Ishikawa (cell line): ENCODE measurements around the gene KCNB1.

ENCODE experiments used
- CEBPB ChIP-seq: IDR thresholded peaks from 2 replicates; pipeline ENCODE4 v1.6.1; 2012
- CREB1 ChIP-seq: IDR thresholded peaks from 2 replicates; pipeline ENCODE4 v1.6.1; 2012; ENCODE audit warnings: low read depth
- EGR1 ChIP-seq: IDR thresholded peaks from 2 replicates; pipeline ENCODE4 v1.6.1; 2012
- EP300 ChIP-seq: IDR thresholded peaks from 2 replicates; pipeline ENCODE4 v1.6.1; 2012; ENCODE audit warnings: borderline replicate concordance
- FOXM1 ChIP-seq: IDR thresholded peaks from 2 replicates; pipeline ENCODE4 v1.6.1; 2012; ENCODE audit warnings: low read depth, borderline replicate concordance
- NFIC ChIP-seq: IDR thresholded peaks from 2 replicates; pipeline ENCODE4 v1.6.1; 2012
- RAD21 ChIP-seq: IDR thresholded peaks from 2 replicates; pipeline ENCODE4 v1.6.1; 2012; ENCODE audit warnings: low read depth
- TAF1 ChIP-seq: IDR thresholded peaks from 2 replicates; pipeline ENCODE4 v1.6.1; 2012; ENCODE audit warnings: low read depth, mild to moderate bottlenecking
- TCF12 ChIP-seq: IDR thresholded peaks from 2 replicates; pipeline ENCODE4 v1.6.1; 2012; ENCODE audit warnings: low read depth
- TEAD4 ChIP-seq: IDR thresholded peaks from 2 replicates; pipeline ENCODE4 v1.6.1; 2012
- YY1 ChIP-seq: IDR thresholded peaks from 2 replicates; pipeline ENCODE4 v1.6.1; 2012; ENCODE audit warnings: low read depth
- ZBTB7A ChIP-seq: IDR thresholded peaks from 2 replicates; pipeline ENCODE4 v1.6.1; 2012; ENCODE audit warnings: low read depth
- TF ChIP-seq, protein P1 (sequence below): IDR thresholded peaks from 2 replicates; pipeline ENCODE4 v1.6.1; 2012; ENCODE audit warnings: low read depth, mild to moderate bottlenecking
- TF ChIP-seq, protein P2 (sequence below): IDR thresholded peaks from 2 replicates; pipeline ENCODE4 v1.6.1; 2012
- TF ChIP-seq, protein P3 (sequence below): IDR thresholded peaks from 2 replicates; pipeline ENCODE4 v1.6.1; 2012

The KCNB1 gene

DNA sequence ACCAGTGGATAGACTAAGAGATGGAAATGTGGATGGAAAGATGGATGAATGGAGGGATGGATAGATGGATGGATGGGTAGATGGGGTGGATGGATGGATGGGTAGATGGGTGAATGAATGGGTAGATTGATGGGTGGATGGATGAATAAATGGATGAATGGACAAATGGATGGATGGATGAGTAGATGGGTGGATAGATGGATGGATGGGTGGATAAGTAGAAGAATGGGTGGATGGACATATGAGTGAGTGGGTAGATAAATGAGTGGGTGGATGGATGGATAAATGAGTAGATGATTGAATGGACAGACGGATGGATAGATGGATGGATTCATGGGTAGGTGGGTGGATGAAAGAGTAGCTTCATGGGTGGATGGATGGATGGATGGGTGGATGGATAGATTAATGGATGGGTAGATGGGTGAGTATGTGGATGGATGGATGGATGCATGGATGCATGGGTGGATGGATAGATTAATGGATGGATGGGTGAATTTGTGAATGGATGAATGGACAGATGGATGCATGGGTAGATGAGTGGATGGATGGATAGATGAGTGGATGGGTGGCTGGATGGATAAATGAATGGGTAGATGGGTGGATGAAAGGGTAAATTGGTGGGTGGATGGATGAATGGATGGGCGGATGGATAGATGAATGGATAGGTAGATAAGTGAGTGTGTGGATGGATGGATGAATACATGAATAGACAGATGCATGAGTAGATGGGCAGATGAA is 29.5 kb upstream of the KCNB1 start:
- TF ChIP-seq TCF12 (no peak), NFIC (no peak), ZBTB7A (no peak), CREB1 (no peak), TAF1 (no peak), CEBPB (no peak), RAD21 (no peak), EP300 (no peak), TEAD4 (no peak), EGR1 (no peak), FOXM1 (no peak)
- TF ChIP-seq, protein P1, sequence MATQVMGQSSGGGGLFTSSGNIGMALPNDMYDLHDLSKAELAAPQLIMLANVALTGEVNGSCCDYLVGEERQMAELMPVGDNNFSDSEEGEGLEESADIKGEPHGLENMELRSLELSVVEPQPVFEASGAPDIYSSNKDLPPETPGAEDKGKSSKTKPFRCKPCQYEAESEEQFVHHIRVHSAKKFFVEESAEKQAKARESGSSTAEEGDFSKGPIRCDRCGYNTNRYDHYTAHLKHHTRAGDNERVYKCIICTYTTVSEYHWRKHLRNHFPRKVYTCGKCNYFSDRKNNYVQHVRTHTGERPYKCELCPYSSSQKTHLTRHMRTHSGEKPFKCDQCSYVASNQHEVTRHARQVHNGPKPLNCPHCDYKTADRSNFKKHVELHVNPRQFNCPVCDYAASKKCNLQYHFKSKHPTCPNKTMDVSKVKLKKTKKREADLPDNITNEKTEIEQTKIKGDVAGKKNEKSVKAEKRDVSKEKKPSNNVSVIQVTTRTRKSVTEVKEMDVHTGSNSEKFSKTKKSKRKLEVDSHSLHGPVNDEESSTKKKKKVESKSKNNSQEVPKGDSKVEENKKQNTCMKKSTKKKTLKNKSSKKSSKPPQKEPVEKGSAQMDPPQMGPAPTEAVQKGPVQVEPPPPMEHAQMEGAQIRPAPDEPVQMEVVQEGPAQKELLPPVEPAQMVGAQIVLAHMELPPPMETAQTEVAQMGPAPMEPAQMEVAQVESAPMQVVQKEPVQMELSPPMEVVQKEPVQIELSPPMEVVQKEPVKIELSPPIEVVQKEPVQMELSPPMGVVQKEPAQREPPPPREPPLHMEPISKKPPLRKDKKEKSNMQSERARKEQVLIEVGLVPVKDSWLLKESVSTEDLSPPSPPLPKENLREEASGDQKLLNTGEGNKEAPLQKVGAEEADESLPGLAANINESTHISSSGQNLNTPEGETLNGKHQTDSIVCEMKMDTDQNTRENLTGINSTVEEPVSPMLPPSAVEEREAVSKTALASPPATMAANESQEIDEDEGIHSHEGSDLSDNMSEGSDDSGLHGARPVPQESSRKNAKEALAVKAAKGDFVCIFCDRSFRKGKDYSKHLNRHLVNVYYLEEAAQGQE = no peak
- TF ChIP-seq, protein P2, sequence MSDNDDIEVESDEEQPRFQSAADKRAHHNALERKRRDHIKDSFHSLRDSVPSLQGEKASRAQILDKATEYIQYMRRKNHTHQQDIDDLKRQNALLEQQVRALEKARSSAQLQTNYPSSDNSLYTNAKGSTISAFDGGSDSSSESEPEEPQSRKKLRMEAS = no peak

DNA sequence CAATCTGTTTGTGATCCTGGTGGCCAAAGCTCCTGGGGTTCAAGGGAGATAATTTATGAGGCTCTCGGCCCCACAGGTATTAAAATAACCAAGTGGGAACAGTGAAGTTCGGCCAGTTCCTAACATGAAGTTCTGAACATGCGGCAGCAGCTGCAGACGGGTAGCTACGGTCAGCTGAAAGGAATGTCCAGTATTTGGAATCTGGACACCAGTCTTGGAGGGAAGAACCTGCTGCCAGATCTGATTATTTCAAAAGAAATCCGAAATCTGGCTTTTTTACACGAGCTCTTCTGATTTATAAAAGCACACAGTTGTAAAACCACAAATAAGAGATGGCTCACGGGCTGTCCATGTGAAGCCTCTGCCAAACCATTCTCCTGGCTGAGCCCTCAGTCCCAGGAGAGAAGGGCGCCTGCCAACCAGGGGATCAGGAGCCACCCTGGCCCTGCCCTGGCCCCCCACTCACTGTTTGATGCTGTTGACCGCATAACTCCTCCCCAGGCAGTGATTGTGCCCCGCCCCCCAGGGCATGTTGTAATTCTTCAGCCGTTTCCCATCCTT is 28.2 kb upstream of the KCNB1 start:
- TF ChIP-seq, protein P1 = no peak
- TF ChIP-seq EP300 (no peak), ZBTB7A (no peak), CEBPB (no peak), TEAD4 (no peak), CREB1 (no peak), YY1 (no peak), NFIC (no peak), FOXM1 (no peak), RAD21 (no peak), EGR1 (no peak), TCF12 (no peak), TAF1 (no peak)
- TF ChIP-seq, protein P2 = no peak
- TF ChIP-seq, protein P3, sequence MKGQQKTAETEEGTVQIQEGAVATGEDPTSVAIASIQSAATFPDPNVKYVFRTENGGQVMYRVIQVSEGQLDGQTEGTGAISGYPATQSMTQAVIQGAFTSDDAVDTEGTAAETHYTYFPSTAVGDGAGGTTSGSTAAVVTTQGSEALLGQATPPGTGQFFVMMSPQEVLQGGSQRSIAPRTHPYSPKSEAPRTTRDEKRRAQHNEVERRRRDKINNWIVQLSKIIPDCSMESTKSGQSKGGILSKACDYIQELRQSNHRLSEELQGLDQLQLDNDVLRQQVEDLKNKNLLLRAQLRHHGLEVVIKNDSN = no peak

- peak; percentile 59 for TF ChIP-seq CEBPB
- peak; percentile 66 for TF ChIP-seq RAD21
- TF ChIP-seq NFIC = no peak
Measured at GRCh38 chr20:49508435-49509199, 26.1 kb upstream of the KCNB1 start.

DNA sequence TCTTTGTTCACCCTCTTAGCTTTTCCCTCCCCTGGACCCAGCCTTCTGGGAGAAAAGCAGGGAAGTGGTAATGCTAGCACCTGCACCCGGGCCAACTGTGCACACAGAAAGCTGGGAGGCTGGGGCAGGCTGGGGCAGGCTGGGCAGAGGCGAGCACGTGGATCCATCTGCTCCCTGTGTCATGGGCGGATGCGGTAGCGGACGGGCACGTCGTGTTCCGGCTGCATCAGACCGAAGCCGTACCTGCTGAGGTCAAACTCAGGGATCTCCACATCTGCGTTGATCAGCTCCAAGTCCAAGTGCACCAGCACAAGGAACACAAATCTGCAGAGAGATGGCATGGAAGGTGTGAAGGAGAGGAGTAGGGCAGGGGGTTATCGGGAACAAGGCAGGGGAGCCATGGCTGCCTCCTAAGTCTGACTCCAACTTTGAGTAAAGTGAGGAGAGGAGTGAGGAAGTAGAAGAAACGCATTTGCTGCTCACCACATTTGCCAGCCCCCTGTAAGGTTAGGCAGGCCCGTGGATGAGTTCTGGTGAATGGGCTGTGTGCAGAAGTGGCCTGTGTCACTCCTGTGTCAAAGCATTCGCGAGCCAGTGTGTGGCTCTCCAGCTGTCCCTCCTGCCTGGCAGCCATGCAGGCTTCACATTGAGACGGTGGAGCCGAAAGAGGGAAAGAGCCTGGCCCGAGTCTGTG is 25.4 kb upstream of the KCNB1 start:
- TF ChIP-seq NFIC (no peak), EGR1 (no peak), ZBTB7A (no peak), YY1 (no peak), TEAD4 (no peak), EP300 (no peak), CREB1 (no peak), FOXM1 (no peak), CEBPB (no peak), RAD21 (no peak), TCF12 (no peak), TAF1 (no peak)
- TF ChIP-seq, protein P3 = no peak
- TF ChIP-seq, protein P1 = no peak
- TF ChIP-seq, protein P2 = no peak
